Stomach (tissue), 9 donors: ENCODE results near the gene RPRD1B. TPM values are rescaled to one million over a fixed set of nuclear protein-coding genes. Genes with fewer than 3 reads are reported as not detected.
A peak's percentile ranks its signal among the peaks of the same experiment; 100 is the strongest.

Source experiments
- DNase-seq, 2 donors: peaks; one replicate each; pipeline versions ENCODE4 v3.0.0 to v3.0.0-alpha.2; 2013 to 2019
- H3K27ac ChIP-seq, 5 donors: fragments of 200-600 bp in 4 of 5; sonication (generic) in 4 of 5; one replicate each; pipeline ENCODE4 v1.5.1; 2013 to 2019; ENCODE audit warnings: mild to moderate bottlenecking in 1 of 5, moderate library complexity in 1 of 5
- H3K27me3 ChIP-seq, 3 donors: fragments of 200-600 bp; sonication (generic); one replicate each; pipeline ENCODE4 v1.5.1; 2017 to 2019; ENCODE audit warnings: mixed run types in 1 of 3
- H3K36me3 ChIP-seq, 4 donors: fragments of 200-600 bp; sonication (generic); 1 replicate in 3 of 4; 2 replicates in 1 of 4; pipeline ENCODE4 v1.5.1; 2016 to 2019
- H3K4me1 ChIP-seq, 4 donors: fragments of 200-600 bp; sonication (generic); one replicate each; pipeline ENCODE4 v1.5.1; 2016 to 2019
- H3K4me3 ChIP-seq, 4 donors: fragments of 200-600 bp; sonication (generic) in 3 of 4; one replicate each; pipeline ENCODE4 v1.5.1; 2016 to 2019; ENCODE audit warnings: mild to moderate bottlenecking in 1 of 4
- H3K9me3 ChIP-seq, 4 donors: fragments of 200-600 bp; sonication (generic); one replicate each; pipeline ENCODE4 v1.5.1; 2016 to 2019
- EP300 ChIP-seq: sonication (generic); formaldehyde crosslinking; IDR thresholded peaks from one replicate; pipeline ENCODE4 v1.6.1; 2017; ENCODE audit warnings: antibody characterized with exemption
- POLR2A ChIP-seq, 4 donors: fragments of 450-650 bp; IDR thresholded peaks; one replicate each; pipeline ENCODE4 v1.6.1; 2016; ENCODE audit warnings: antibody characterized with exemption in 4 of 4, control low read depth in 2 of 4, mild to moderate bottlenecking in 1 of 4, moderate library complexity in 1 of 4
- POLR2AphosphoS5 ChIP-seq, 3 donors: sonication (generic); formaldehyde crosslinking; IDR thresholded peaks; one replicate each; pipeline ENCODE4 v1.6.1; 2016; ENCODE audit warnings: antibody characterized with exemption in 3 of 3
- WGBS, 5 donors: extraction: QIAGEN DNeasy Blood & Tissue Kit in 3 of 5; methylation state at CpG; one replicate each; pipeline versions ENCODE4 v1.1.5 to v1.1.7; 2013 to 2018; 5-methylcytosine and 5-hydroxymethylcytosine counted together
- intact Hi-C: fragments of 100-400 bp; cut with DNase I; formaldehyde crosslinking; loops from one replicate; pipeline ENCODE4 v1.15.1; 2023; ENCODE audit warnings: low total_unique reads
- polyA plus RNA-seq, 3 donors: library from polyadenylated mRNA; stranded (reverse); fragments of 200-250 nt; gene quantifications; one replicate each; pipeline ENCODE4 v1.2.3, GENCODE V29; 2013
- total RNA-seq, 5 donors: library from RNA; depleted of rRNA; stranded (reverse); fragments of >200 nt; gene quantifications; one replicate each; pipeline versions ENCODE4 v1.1.0 to v1.2.3, GENCODE V29; 2014 to 2016
- TF ChIP-seq, protein P1 (sequence below), 7 experiments: fragments of 450-650 bp in 4 of 7; fragments of 200-600 bp in 3 of 7; sonication (generic) in 3 of 7; IDR thresholded peaks; one replicate each; pipeline ENCODE4 v1.5.1; 2016 to 2019; ENCODE audit warnings: antibody characterized with exemption in 7 of 7, control low read depth in 2 of 7, mild to moderate bottlenecking in 1 of 7
- donor health status: healthy with polysubstance abuse.
- donor health status: Bipolar disorder and iron deficiency.
- donor health status: healthy.

RPRD1B gene
- total and polyA plus RNA-seq, 8 donors = 8.0 to 60.0 (median 17.8) TPM

- TF ChIP-seq POLR2A (IDR thresholded peaks at IDR 0.05) (no peak), POLR2AphosphoS5 (IDR thresholded peaks at IDR 0.05) (no peak), EP300 (no peak)
- TF ChIP-seq, protein P1, sequence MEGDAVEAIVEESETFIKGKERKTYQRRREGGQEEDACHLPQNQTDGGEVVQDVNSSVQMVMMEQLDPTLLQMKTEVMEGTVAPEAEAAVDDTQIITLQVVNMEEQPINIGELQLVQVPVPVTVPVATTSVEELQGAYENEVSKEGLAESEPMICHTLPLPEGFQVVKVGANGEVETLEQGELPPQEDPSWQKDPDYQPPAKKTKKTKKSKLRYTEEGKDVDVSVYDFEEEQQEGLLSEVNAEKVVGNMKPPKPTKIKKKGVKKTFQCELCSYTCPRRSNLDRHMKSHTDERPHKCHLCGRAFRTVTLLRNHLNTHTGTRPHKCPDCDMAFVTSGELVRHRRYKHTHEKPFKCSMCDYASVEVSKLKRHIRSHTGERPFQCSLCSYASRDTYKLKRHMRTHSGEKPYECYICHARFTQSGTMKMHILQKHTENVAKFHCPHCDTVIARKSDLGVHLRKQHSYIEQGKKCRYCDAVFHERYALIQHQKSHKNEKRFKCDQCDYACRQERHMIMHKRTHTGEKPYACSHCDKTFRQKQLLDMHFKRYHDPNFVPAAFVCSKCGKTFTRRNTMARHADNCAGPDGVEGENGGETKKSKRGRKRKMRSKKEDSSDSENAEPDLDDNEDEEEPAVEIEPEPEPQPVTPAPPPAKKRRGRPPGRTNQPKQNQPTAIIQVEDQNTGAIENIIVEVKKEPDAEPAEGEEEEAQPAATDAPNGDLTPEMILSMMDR (IDR thresholded peaks at IDR 0.05) = no peak
- WGBS, 5 donors = 67 to 85% (median 83%) methylated on average over 10 of the region's 10 CpGs
- DNase-seq = no peak
- Histone ChIP-seq H3K36me3 (peaks cover 70 to 100% (median 100%) of the 10 kb centered on the region in 4 donors), H3K27me3 (no peaks in the 10 kb centered on the region), H3K4me3 (no peak overlapping the region), H3K4me1 (peaks cover 0 to 10% (median 3%) of the 10 kb centered on the region in 4 donors), H3K27ac (no peak overlapping the region), H3K9me3 (no peaks in the 10 kb centered on the region)
- intact Hi-C loops = no loop called here
Measured at GRCh38 chr20:38065764-38066375, 32.3 kb downstream of the RPRD1B start.

DNA sequence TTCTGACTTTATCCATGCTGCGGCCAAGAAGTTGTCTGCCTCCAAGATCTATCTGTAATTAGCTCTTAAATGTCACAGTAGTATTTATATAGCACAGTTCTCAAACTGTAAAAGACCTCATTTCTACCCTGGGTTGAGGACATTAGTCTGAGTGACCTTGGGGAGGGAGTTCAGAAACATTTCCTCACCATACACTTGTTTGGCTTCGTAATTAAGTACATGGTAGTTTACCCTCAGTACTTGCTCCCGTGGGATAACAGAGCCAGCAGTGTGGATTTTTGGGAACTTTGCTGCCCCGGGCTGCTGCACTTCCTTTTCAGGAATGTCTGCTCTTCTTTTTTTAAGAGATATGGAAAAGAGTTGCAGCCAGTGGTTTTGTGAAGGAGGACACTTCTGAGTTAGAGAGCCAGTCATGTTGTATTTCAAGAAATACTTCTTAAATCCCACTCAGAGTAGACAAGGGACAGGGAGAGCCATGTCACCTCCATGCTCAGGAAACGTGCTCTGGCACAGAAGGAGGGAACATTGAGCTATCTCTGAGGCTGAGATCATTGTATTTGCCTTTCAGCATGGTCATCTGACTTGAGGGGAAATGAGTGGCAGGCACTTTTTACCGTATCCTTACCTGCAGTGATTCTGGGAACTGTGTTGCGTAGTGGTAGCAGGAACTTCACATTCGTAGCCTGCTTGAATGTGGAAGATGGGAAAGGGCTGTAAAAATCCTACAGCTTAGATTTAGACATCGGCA lies 33.6 kb downstream of the RPRD1B start:
- Histone ChIP-seq H3K36me3 (peaks cover 61 to 100% (median 99%) of the 10 kb centered on the region in 4 donors), H3K27ac (peak overlapping the region in 3 of 5 donors; percentile 42 to 62 (median 61))

GRCh38 chr20:38067717-38068365 lies 34.3 kb downstream of the RPRD1B start:
- WGBS, 5 donors = 82 to 86% (median 84%) methylated on average over 15 of the region's 15 CpGs
- TF ChIP-seq POLR2AphosphoS5 (IDR thresholded peaks at IDR 0.05) (no peak), EP300 (no peak), POLR2A (IDR thresholded peaks at IDR 0.05) (no peak)
- TF ChIP-seq, protein P1 (IDR thresholded peaks at IDR 0.05) = no peak
- H3K27ac ChIP-seq = peak overlapping the region in 3 of 5 donors; percentile 42 to 62 (median 61)

More for the DNA sequence above, 33.6 kb downstream of the RPRD1B start:
- WGBS, 5 donors = 57 to 70% (median 63%) methylated on average over 9 of the region's 9 CpGs
- peak in 1 of 3 donors; percentile 38 for TF ChIP-seq POLR2AphosphoS5 (IDR thresholded peaks at IDR 0.05)
- TF ChIP-seq POLR2A (IDR thresholded peaks at IDR 0.05) = no peak
- intact Hi-C loops = no loop called here
- no peaks in the 10 kb centered on the region for H3K27me3 ChIP-seq
- no peak overlapping the region for H3K4me3 ChIP-seq
- peak in 1 of 2 donors; percentile 42 for DNase-seq
- peaks cover 0 to 10% (median 3%) of the 10 kb centered on the region in 4 donors for H3K4me1 ChIP-seq
- H3K9me3 ChIP-seq = no peaks in the 10 kb centered on the region

GRCh38 chr20:38072898-38073297 lies 39.4 kb downstream of the RPRD1B start:
- Histone ChIP-seq H3K4me1 (peaks cover 21 to 50% (median 33%) of the 10 kb centered on the region in 4 donors), H3K27ac (peak overlapping the region; percentile 32 to 83 (median 69)), H3K9me3 (no peaks in the 10 kb centered on the region), H3K4me3 (no peak overlapping the region), H3K36me3 (peaks cover 24 to 61% (median 57%) of the 10 kb centered on the region in 4 donors), H3K27me3 (no peaks in the 10 kb centered on the region)
- peak in 1 of 2 donors; percentile 24 for DNase-seq
- TF ChIP-seq, protein P1 (IDR thresholded peaks at IDR 0.05) = no peak
- TF ChIP-seq POLR2AphosphoS5 (IDR thresholded peaks at IDR 0.05) (no peak), POLR2A (IDR thresholded peaks at IDR 0.05) (no peak), EP300 (no peak)
- intact Hi-C loops = loop anchor here (5.0 kb wide), 1 partner anchor 94 kb away; the partner anchor contains the start of gene TGM2
- 25 to 48% (median 37%) methylated on average over 1 of the region's 1 CpG for WGBS, 5 donors

More at GRCh38 chr20:38067717-38068365, 34.3 kb downstream of the RPRD1B start:
- Histone ChIP-seq H3K4me1 (peaks cover 0 to 16% (median 6%) of the 10 kb centered on the region in 4 donors), H3K4me3 (no peak overlapping the region), H3K27me3 (no peaks in the 10 kb centered on the region), H3K9me3 (no peaks in the 10 kb centered on the region), H3K36me3 (peaks cover 57 to 99% (median 96%) of the 10 kb centered on the region in 4 donors)
- DNase-seq = no peak
- intact Hi-C loops = no loop called here
